Heart left ventricle (tissue), 13 donors: ENCODE measurements around the gene TBC1D20.

ENCODE experiments used
- CTCF ChIP-seq, 12 donors: fragments of 200-600 bp; sonication (generic) in 4 of 12; IDR thresholded peaks; one replicate each; pipeline versions ENCODE4 v1.5.0 to v1.8.0; 2018 to 2022; ENCODE audit warnings: antibody characterized with exemption in 12 of 12, mild to moderate bottlenecking in 5 of 12
- POLR2A ChIP-seq, 2 donors: fragments of 450-650 bp; IDR thresholded peaks; one replicate each; pipeline ENCODE4 v1.6.1; 2017; ENCODE audit warnings: antibody characterized with exemption in 2 of 2, mild to moderate bottlenecking in 2 of 2, moderate library complexity in 2 of 2
- donor health status: ischemic (EF 13 %, LVEDD 7.1; RV severe dilation, severe dysfunction).
- donor health status: DM: no; HTN: yes; CAD: no.
- donor health status: DM: no; HTN: no; CAD: no.
- donor health status: ischemic (EF 25% LVEDD 6.9; RV normal size, moderate dysfunction).
- donor health status: ischemic (EF 25% LVEDD 5.7; RV mildly dilated, moderate dysfunction).
- donor health status: ischemic (EF 35%, LVEDD 5.7; RV mildly dilated, moderate dysfunction).
- donor health status: nonischemic (EF 11% LVEDD 7.7; RV severe dilation, severe dysfunction).
- donor health status: DM: yes; HTN: yes; CAD: no.
- donor health status: PGD.
- donor health status: ischemic (EF 29% LVEDD 5.4; RV normal size, mild dysfunction).
- donor health status: nonischemic (EF 23%, LVEDD 6.1; RV moderate dilation, normal function).

- TF ChIP-seq CTCF (IDR thresholded peaks at IDR 0.05) = no peak
- TF ChIP-seq POLR2A (IDR thresholded peaks at IDR 0.05) = no peak
Observed at GRCh38 chr20:404088-404487, 58.2 kb downstream of the TBC1D20 start.
